Astrocyte (in vitro differentiated cells and primary cell): ENCODE measurements around the gene ACACA. TPM values are rescaled to one million over a fixed set of nuclear protein-coding genes. Genes with fewer than 3 reads are reported as not detected.
"Not testable (repeated sequence)": the region's sequence is repeated elsewhere in the genome, so short reads cannot be mapped to it uniquely, and the experiment has no call there.

ENCODE experiments used
- DNase-seq: peaks from one replicate; pipeline ENCODE4 v3.0.0-alpha.2; 2010; ENCODE audit warnings: low read depth
- FAIRE-seq: peaks from 2 replicates; lab custom pipeline; 2011; peaks lifted over from hg19 to GRCh38; lab: Jason Lieb, UNC
- H2AFZ ChIP-seq: 2 replicates; pipeline ENCODE4 v1.6.0; 2012; ENCODE audit warnings: low read depth, low read length, inconsistent platforms
- H3K27ac ChIP-seq: 2 replicates; pipeline ENCODE4 v1.5.1; 2011; ENCODE audit warnings: low read depth, low read length, inconsistent platforms
- H3K27me3 ChIP-seq: 2 replicates; pipeline ENCODE4 v1.6.0; 2011; ENCODE audit warnings: low read length, inconsistent platforms; ENCODE audit not compliant: insufficient read depth
- H3K36me3 ChIP-seq: 2 replicates; pipeline ENCODE4 v1.5.1; 2011; ENCODE audit warnings: low read length, inconsistent platforms; ENCODE audit not compliant: insufficient read depth
- H3K4me1 ChIP-seq: 2 replicates; pipeline ENCODE4 v1.5.1; 2011; ENCODE audit warnings: low read length, inconsistent platforms; ENCODE audit not compliant: insufficient read depth
- H3K4me2 ChIP-seq: 2 replicates; pipeline ENCODE4 v1.6.0; 2012; ENCODE audit warnings: low read length, inconsistent platforms
- H3K4me3 ChIP-seq: 2 replicates; pipeline ENCODE4 v1.5.1; 2011; ENCODE audit warnings: low read depth, mild to moderate bottlenecking, low read length, inconsistent platforms; ENCODE audit not compliant: insufficient read depth
- H3K79me2 ChIP-seq: 2 replicates; pipeline ENCODE4 v1.6.0; 2012; ENCODE audit warnings: mild to moderate bottlenecking, low read length, inconsistent platforms; ENCODE audit not compliant: insufficient read depth
- H3K9ac ChIP-seq: 2 replicates; pipeline ENCODE4 v1.6.0; 2012; ENCODE audit warnings: mild to moderate bottlenecking, low read length, inconsistent platforms
- H3K9me3 ChIP-seq: 2 replicates; pipeline ENCODE4 v1.5.1; 2012; ENCODE audit warnings: low read depth, mild to moderate bottlenecking, low read length, inconsistent platforms; ENCODE audit not compliant: insufficient read depth
- H4K20me1 ChIP-seq: 2 replicates; pipeline ENCODE4 v1.6.0; 2012; ENCODE audit warnings: low read length, inconsistent platforms; ENCODE audit not compliant: insufficient read depth
- H3K27ac Mint-ChIP-seq: one replicate; pipeline ENCODE4 v1.8.0; 2021; ENCODE audit warnings: mild to moderate bottlenecking, mixed read lengths; ENCODE audit not compliant: unreplicated experiment
- H3K27me3 Mint-ChIP-seq: one replicate; pipeline ENCODE4 v1.8.0; 2021; ENCODE audit warnings: low read depth, mixed read lengths; ENCODE audit not compliant: unreplicated experiment
- H3K36me3 Mint-ChIP-seq: one replicate; pipeline ENCODE4 v1.8.0; 2021; ENCODE audit warnings: low read depth, mixed read lengths; ENCODE audit not compliant: unreplicated experiment
- H3K4me1 Mint-ChIP-seq: one replicate; pipeline ENCODE4 v1.8.0; 2021; ENCODE audit warnings: low read depth, mixed read lengths; ENCODE audit not compliant: unreplicated experiment
- H3K4me3 Mint-ChIP-seq: one replicate; pipeline ENCODE4 v1.8.0; 2021; ENCODE audit warnings: mild to moderate bottlenecking, moderate library complexity, mixed read lengths; ENCODE audit not compliant: unreplicated experiment
- H3K9me3 Mint-ChIP-seq: one replicate; pipeline ENCODE4 v1.8.0; 2021; ENCODE audit warnings: mild to moderate bottlenecking, mixed read lengths; ENCODE audit not compliant: unreplicated experiment
- EZH2 ChIP-seq: IDR thresholded peaks from 2 replicates; pipeline ENCODE4 v1.6.1; 2012; ENCODE audit warnings: mild to moderate bottlenecking, low read length, inconsistent platforms; ENCODE audit not compliant: insufficient read depth
- total RNA-seq: library from RNA; stranded (reverse); gene quantifications from 2 replicates; pipeline ENCODE4 v1.2.1, GENCODE V29; 2021
- TF ChIP-seq, protein P1 (sequence below): IDR thresholded peaks from 2 replicates; pipeline ENCODE4 v1.5.1; 2011; ENCODE audit warnings: low read depth, mild to moderate bottlenecking, inconsistent platforms, low read length, moderate library complexity; ENCODE audit not compliant: insufficient read depth

ACACA gene
- total RNA-seq, 1 donor from 2014 or later: 88.3 TPM

DNA sequence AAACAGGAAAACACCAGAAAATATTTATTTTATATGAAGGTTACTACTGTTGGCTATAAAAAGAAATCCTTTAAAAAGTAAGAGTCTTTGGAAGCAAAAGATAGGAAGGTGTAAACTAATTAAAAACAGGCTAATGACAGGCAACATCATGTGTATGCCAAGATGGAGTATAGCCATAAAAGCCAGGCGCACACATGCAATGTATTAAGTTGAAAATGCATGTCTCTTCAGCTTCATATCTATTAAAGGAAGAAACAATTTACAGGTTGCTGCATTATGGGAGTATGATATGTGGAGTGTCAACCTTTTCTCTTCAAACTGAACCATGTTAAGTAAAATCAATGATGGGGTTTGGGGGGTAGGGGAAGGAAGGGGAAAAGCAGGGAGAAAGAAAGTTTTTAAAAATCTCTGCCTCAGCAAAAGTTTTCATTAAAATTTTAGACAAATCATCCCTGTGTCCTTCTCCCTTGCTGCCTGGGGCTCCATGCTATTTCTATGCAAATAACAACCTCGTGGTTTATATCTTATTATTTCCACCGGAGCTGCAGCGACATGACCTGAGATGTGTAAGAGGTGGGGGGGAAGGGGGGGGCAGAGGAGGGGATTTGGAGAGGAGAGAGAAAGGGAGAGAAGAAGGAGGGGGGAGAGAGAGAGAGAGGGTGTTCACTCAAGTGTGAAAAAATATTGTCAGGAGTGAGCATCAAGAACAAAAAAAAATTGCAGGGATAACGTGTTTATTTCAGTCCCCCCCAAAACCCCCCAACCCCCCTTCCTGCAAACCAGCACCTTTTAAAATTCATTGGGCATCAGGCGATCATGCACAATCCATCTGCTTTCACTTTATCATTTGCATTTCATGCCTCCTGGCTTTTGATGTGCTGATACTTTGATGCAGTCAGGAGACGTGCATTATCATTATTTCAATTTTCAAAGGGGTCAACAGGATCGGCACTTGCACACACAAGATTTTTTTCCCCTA, 260.3 kb downstream of the ACACA start:
- Histone ChIP-seq H3K79me2 (no peaks in the 10 kb centered on the region), H4K20me1 (peaks cover 6% of the 10 kb centered on the region), H3K27ac (no peak overlapping the region), H3K9me3 (no peaks in the 10 kb centered on the region), H3K36me3 (peaks cover 4% of the 10 kb centered on the region), H3K4me1 (peaks cover 7% of the 10 kb centered on the region), H3K27me3 (no peaks in the 10 kb centered on the region), H2AFZ (no peak overlapping the region), H3K4me2 (peak overlapping the region; percentile 71), H3K9ac (no peak overlapping the region), H3K4me3 (no peak overlapping the region)
- Mint-ChIP-seq H3K9me3 (no peaks in the 10 kb centered on the region), H3K36me3 (peaks cover 17% of the 10 kb centered on the region), H3K4me1 (peaks cover 5% of the 10 kb centered on the region), H3K27me3 (no peaks in the 10 kb centered on the region), H3K27ac (no peak overlapping the region), H3K4me3 (no peak overlapping the region)
- DNase-seq: no peak
- no peak for FAIRE-seq
- no peak for TF ChIP-seq EZH2
- TF ChIP-seq, protein P1, sequence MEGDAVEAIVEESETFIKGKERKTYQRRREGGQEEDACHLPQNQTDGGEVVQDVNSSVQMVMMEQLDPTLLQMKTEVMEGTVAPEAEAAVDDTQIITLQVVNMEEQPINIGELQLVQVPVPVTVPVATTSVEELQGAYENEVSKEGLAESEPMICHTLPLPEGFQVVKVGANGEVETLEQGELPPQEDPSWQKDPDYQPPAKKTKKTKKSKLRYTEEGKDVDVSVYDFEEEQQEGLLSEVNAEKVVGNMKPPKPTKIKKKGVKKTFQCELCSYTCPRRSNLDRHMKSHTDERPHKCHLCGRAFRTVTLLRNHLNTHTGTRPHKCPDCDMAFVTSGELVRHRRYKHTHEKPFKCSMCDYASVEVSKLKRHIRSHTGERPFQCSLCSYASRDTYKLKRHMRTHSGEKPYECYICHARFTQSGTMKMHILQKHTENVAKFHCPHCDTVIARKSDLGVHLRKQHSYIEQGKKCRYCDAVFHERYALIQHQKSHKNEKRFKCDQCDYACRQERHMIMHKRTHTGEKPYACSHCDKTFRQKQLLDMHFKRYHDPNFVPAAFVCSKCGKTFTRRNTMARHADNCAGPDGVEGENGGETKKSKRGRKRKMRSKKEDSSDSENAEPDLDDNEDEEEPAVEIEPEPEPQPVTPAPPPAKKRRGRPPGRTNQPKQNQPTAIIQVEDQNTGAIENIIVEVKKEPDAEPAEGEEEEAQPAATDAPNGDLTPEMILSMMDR: no peak

DNA sequence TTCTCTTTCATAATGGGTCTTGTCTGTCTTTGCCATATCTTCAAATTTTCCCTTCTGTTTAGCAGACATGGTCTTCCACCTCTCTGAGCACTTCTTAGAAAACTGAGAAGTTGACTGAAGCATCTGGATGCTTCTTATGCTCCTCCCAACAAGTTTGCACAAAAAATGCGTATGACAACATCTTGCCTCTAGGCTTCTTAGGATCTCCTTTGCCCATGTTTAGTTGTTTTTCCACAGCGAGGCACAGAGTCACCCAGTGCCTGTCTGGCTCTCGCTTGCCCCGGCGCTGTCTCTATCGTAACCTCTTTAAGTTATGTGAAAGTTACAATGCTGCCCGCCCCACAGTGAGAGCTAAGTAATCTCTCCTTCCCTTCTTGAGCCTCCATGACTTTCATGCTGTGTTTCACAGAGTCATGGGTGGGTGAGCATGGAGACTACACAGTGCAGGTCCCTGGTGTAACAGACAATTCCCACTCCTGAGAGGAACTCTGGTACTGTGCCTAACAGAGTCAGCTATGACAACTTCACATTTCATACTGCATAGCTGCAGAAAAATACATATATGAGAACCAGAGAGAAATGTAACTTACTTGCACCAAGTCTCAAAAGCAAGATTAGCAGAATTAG, 262.4 kb downstream of the ACACA start:
- Mint-ChIP-seq H3K4me1 (peaks cover 5% of the 10 kb centered on the region), H3K4me3 (no peak overlapping the region), H3K27ac (no peak overlapping the region), H3K36me3 (peaks cover 23% of the 10 kb centered on the region), H3K9me3 (no peaks in the 10 kb centered on the region), H3K27me3 (no peaks in the 10 kb centered on the region)
- Histone ChIP-seq H3K4me2 (no peak overlapping the region), H3K9ac (no peak overlapping the region), H4K20me1 (peaks cover 6% of the 10 kb centered on the region), H3K27me3 (no peaks in the 10 kb centered on the region), H3K9me3 (no peaks in the 10 kb centered on the region), H3K27ac (no peak overlapping the region), H2AFZ (no peak overlapping the region), H3K4me1 (peaks cover 7% of the 10 kb centered on the region), H3K79me2 (no peaks in the 10 kb centered on the region), H3K36me3 (no peaks in the 10 kb centered on the region), H3K4me3 (no peak overlapping the region)
- no peak for TF ChIP-seq EZH2
- TF ChIP-seq, protein P1: no peak
- DNase-seq: no peak
- no peak for FAIRE-seq

DNA sequence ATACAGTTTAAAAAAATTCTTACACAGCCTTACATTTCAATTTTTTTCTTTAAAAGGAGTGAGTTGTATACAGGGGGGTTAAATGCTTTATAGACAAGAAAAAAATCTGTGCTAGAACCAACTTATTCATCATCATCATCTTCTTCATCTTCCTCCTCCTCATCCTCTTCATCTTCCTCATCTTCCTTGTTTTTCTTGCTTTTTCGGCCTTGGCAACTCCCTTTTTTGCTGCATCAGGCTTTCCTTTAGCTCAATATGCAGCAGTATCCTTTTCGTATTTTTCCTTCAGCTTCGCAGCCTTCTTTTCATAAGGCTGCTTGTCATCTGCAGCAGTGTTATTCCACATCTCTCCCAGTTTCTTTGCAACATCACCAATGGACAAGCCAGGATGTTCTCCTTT, 263.1 kb downstream of the ACACA start:
- not testable (repeated sequence) for H3K9me3 Mint-ChIP-seq, H3K4me3 Mint-ChIP-seq, DNase-seq, H2AFZ ChIP-seq, H3K36me3 ChIP-seq, H3K4me3 ChIP-seq, H3K4me1 Mint-ChIP-seq, H3K27me3 ChIP-seq, H3K9ac ChIP-seq, H3K27ac ChIP-seq, H3K4me2 ChIP-seq, H3K4me1 ChIP-seq, H3K79me2 ChIP-seq, H3K27me3 Mint-ChIP-seq, H4K20me1 ChIP-seq, H3K9me3 ChIP-seq, FAIRE-seq
- Mint-ChIP-seq H3K27ac (peak overlapping the region; percentile 8), H3K36me3 (peaks cover 24% of the 10 kb centered on the region)
